GM12878 (cell line): ENCODE data around the gene CACHD1.

Experiments
- EP300 ChIP-seq, 2 experiments: fragments of 150-350 bp in 1 of 2; IDR thresholded peaks; 2 replicates each; pipeline ENCODE4 v1.6.1; 2011 to 2012; ENCODE audit warnings: low read depth in 2 of 2, low read length in 2 of 2, borderline replicate concordance in 1 of 2, improper control_type of control experiment in 1 of 2, inconsistent platforms in 1 of 2; ENCODE audit not compliant: control insufficient read depth in 1 of 2
- ZNF274 ChIP-seq: IDR thresholded peaks from one replicate; pipeline ENCODE4 v1.8.0; 2011; ENCODE audit not compliant: insufficient read length, insufficient read depth

DNA sequence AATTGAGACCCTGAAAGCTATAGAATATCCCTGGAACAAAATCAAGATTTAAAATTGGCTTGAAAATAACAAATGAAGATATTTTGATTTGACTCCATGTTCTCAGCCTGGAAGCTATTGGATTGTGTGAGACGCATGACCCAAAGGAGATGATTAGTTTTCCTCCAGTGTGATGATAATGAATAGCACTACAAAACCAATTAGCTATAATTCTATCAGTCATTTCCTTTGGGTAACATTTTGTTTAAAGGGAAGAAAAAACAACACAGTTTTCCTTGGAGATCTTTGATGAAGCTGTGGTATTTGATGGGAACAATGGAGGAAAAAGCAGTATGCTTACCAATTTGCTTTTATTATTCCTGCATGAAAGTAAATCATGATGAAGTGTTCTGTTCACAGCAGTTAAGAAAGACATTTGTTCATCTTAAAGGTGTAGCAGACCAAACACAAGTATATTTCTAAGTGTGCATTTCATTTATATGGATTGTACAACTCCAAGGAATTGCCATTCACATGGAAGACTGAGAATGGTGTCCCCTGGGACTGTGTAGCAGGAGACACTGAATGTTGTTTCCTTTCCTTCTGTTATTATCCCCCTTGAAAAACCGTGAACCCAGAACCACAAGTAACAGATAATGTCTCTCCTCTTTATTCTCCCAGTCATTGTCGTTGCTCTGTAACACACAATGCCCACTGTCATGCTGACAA is 111.4 kb downstream of the CACHD1 start:
- TF ChIP-seq ZNF274: no peak
- TF ChIP-seq EP300 (IDR thresholded peaks at IDR 0.05; ENCODE audit: borderline replicate concordance in 1 of 2, control insufficient read depth in 1 of 2, low read depth in 2 of 2, low read length in 2 of 2): no peak
